ENCODE measurements around the gene HSBP1. TPM values are rescaled to one million over a fixed set of nuclear protein-coding genes. Genes with fewer than 3 reads are reported as not detected.
A peak's percentile ranks its signal among the peaks of the same experiment; 100 is the strongest.

HSBP1 gene
- total and polyA plus RNA-seq, 2 of the 13 experiments (the other 11 are each of a cell fraction or from before 2014, with no cell fraction given) = 249 to 292 TPM

- TF ChIP-seq ZNF512B (CRISPR knock-in tag; IDR thresholded peaks at IDR 0.05; ENCODE audit: borderline replicate concordance) (no peak), FOXO4 (CRISPR knock-in tag; conservative IDR thresholded peaks at IDR 0.05) (no peak), PRDM4 (CRISPR knock-in tag; IDR thresholded peaks at IDR 0.05; ENCODE audit: borderline replicate concordance) (no peak; the same call in 1 of the 2 replicates), TBX3 (IDR thresholded peaks at IDR 0.05; ENCODE audit: borderline replicate concordance) (no peak), ATF4 (CRISPR knock-in tag; IDR thresholded peaks at IDR 0.05) (no peak), ZNF569 (CRISPR knock-in tag; IDR thresholded peaks at IDR 0.05; ENCODE audit: borderline replicate concordance) (no peak), ZNF839 (CRISPR knock-in tag; IDR thresholded peaks at IDR 0.05; ENCODE audit: borderline replicate concordance) (no peak), ZNF441 (CRISPR knock-in tag; IDR thresholded peaks at IDR 0.05; ENCODE audit: borderline replicate concordance) (peak; percentile 67; the same call in 1 of the 2 replicates), THYN1 (CRISPR knock-in tag; IDR thresholded peaks at IDR 0.05; ENCODE audit: borderline replicate concordance, low read depth) (no peak), ZFP91 (CRISPR knock-in tag; IDR thresholded peaks at IDR 0.05; ENCODE audit: borderline replicate concordance) (no peak; the same call in 1 of the 2 replicates), ZNF326 (CRISPR knock-in tag; IDR thresholded peaks at IDR 0.05; ENCODE audit: borderline replicate concordance) (no peak), ZBTB44 (CRISPR knock-in tag; IDR thresholded peaks at IDR 0.05) (no peak), PHB2 (IDR thresholded peaks at IDR 0.05; ENCODE audit: partially characterized antibody) (no peak), NONO (IDR thresholded peaks at IDR 0.05) (no peak), NONO (CRISPR knock-in tag; conservative IDR thresholded peaks at IDR 0.05) (peak; percentile 68)
These were observed at the start of gene HSBP1 (continued) for GRCh38 chr16:83807710-83808572.
